IPS-18a (cell line): ENCODE results near the gene CKS1B.
A peak's percentile ranks its signal among the peaks of the same experiment; 100 is the strongest.

Experiments
- H3K27ac ChIP-seq: one replicate; pipeline ENCODE4 v1.5.1; 2013; ENCODE audit warnings: low read length
- H3K27me3 ChIP-seq: one replicate; pipeline ENCODE4 v1.6.1; 2013; ENCODE audit warnings: mild to moderate bottlenecking, low read length; ENCODE audit not compliant: control insufficient read depth, insufficient read depth
- H3K36me3 ChIP-seq: one replicate; pipeline ENCODE4 v1.6.1; 2013; ENCODE audit warnings: low read depth, low read length; ENCODE audit not compliant: control insufficient read depth
- H3K4me1 ChIP-seq: one replicate; pipeline ENCODE4 v1.6.1; 2013; ENCODE audit warnings: low read depth, low read length; ENCODE audit not compliant: control insufficient read depth
- H3K4me3 ChIP-seq: one replicate; pipeline ENCODE4 v1.5.1; 2013; ENCODE audit warnings: low read length
- H3K9ac ChIP-seq: one replicate; pipeline ENCODE4 v1.6.1; 2013; ENCODE audit warnings: mild to moderate bottlenecking, low read length, moderate library complexity
- H3K9me3 ChIP-seq: one replicate; pipeline ENCODE4 v1.6.1; 2013; ENCODE audit warnings: low read depth, low read length; ENCODE audit not compliant: control insufficient read depth

CKS1B gene

DNA sequence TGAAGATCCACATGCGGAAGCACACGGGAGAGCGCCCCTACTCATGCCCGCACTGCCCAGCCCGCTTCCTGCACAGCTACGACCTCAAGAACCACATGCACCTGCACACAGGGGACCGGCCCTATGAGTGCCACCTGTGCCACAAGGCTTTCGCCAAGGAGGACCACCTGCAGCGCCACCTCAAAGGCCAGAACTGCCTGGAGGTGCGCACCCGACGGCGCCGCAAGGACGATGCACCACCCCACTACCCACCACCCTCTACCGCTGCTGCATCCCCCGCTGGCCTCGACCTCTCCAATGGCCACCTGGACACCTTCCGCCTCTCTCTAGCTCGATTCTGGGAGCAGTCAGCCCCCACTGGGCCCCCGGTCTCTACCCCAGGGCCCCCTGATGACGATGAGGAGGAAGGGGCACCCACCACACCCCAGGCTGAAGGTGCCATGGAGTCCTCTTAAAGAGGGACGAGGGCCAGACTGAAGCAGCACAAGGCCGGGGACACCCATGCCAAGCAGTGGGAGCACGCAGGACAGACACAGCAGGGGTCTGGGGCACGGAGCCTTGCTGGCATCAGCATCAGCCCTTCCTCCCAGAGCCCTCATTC, 41.9 kb downstream of the CKS1B start:
- peaks cover 10% of the 10 kb centered on the region for H3K36me3 ChIP-seq
- H3K4me3 ChIP-seq = peak overlapping the region; percentile 60
- peaks cover 25% of the 10 kb centered on the region for H3K4me1 ChIP-seq
- no peaks in the 10 kb centered on the region for H3K27me3 ChIP-seq
- H3K9ac ChIP-seq = peak overlapping the region; percentile 68
- peak overlapping the region; percentile 74 for H3K27ac ChIP-seq
- H3K9me3 ChIP-seq = no peaks in the 10 kb centered on the region

DNA sequence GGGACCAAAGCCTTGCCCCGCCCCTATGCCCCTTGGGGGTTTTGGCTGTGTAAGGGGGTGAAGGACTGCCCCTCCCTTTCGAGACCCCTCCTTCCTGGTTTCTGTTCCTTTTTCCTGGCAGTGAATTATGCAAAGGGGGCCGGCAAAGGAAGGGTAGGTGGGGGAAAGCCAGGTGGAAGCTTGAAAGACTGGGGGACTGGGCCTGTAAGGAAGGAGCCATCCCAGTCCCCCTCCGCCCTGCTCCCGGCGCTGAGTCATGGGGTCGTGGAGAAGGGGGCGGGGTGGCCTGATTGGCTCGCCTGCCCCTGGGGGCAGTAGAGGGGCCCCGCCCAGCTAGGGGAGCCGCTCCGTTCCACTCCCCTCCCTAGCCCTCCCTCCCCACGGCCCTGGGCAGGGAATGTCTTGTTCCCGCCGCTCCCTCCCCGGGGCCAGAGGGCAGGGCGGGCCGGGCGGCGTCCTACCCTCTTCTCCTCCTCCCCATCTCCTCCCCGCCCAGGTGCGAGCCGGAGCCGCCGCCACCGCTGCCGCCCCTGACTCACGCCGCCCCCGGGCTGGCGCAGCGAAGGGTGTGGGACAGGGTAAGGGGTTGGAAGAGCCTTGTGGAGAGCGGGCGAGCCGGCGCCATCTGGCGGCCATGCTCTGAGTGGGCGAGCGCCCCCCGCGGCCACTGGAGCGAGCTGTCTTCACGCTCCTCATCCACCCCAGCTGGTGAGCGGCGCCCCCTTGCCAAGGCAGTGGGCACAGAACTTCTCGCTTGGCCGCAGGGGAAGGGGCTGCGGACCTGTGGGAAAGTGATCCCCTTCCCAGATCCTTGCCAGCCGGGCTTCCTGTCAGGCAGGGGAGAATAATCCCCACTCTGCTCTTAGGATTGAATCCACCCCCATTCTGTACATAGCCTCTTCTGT, 42.8 kb downstream of the CKS1B start:
- Histone ChIP-seq H3K27ac (peak overlapping the region; percentile 74), H3K4me1 (peaks cover 21% of the 10 kb centered on the region), H3K9me3 (no peaks in the 10 kb centered on the region), H3K36me3 (peaks cover 10% of the 10 kb centered on the region), H3K4me3 (peak overlapping the region; percentile 60), H3K9ac (peak overlapping the region; percentile 68), H3K27me3 (no peaks in the 10 kb centered on the region)

DNA sequence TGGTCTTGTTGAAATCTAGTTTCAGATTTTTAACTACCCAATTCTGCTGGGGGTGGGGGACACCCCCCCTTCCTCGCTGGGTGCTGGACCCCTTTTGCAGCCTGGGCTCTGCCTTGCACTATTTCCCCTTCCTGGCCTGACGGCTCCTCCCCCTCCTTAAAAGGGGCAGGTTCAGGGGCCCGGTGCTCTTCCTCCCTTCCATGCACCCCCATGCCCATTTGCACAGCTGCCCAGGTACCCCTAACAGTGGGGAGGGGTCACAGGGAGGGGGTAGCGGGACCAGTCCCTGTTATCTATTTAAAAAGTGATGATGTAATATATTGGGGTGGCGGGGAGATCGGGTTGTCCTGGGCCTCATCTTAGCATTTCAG, 43.5 kb downstream of the CKS1B start:
- Histone ChIP-seq H3K27ac (no peak overlapping the region), H3K27me3 (no peaks in the 10 kb centered on the region), H3K9ac (peak overlapping the region; percentile 68), H3K9me3 (no peaks in the 10 kb centered on the region), H3K4me1 (peaks cover 15% of the 10 kb centered on the region), H3K36me3 (peaks cover 10% of the 10 kb centered on the region), H3K4me3 (peak overlapping the region; percentile 60)

DNA sequence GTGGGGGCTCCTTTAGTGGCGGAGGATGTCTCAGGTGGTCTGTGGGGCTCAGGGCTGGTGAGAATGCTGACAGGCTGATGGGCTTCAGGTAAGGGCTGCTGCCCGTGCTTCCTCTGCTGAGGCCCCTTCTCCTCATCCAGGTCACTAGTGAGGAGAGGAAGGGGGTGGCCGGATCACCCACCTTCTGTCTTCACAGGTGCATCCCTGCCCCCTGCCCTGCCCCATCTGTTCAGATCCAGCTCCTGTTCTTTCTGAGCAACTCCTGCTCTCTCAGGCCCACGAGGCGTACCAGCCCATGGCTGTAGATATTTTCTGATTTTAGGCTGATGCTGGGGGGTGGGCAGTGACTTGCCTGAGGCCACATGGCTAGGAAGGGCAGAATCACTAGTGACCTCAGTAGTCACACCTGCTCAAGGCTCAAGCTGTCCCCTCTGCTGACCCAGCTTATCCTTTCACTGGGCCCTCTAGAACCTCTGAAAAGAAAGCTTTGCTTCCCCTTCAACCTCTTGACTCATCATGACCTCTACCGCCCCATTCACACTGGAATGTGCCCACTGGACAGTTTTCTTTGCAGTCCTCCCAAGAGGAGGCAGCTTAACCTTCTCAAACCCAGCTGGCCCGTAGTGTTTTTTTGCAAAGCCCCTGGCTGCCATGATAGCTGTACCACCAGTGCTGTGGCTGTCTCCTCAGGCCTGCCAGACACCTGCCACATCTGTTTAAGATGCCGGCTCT, 44.3 kb downstream of the CKS1B start:
- H3K36me3 ChIP-seq = peaks cover 10% of the 10 kb centered on the region
- no peak overlapping the region for H3K27ac ChIP-seq
- H3K4me3 ChIP-seq = no peak overlapping the region
- H3K9me3 ChIP-seq = no peaks in the 10 kb centered on the region
- H3K27me3 ChIP-seq = no peaks in the 10 kb centered on the region
- H3K9ac ChIP-seq = no peak overlapping the region
- H3K4me1 ChIP-seq = peaks cover 9% of the 10 kb centered on the region

DNA sequence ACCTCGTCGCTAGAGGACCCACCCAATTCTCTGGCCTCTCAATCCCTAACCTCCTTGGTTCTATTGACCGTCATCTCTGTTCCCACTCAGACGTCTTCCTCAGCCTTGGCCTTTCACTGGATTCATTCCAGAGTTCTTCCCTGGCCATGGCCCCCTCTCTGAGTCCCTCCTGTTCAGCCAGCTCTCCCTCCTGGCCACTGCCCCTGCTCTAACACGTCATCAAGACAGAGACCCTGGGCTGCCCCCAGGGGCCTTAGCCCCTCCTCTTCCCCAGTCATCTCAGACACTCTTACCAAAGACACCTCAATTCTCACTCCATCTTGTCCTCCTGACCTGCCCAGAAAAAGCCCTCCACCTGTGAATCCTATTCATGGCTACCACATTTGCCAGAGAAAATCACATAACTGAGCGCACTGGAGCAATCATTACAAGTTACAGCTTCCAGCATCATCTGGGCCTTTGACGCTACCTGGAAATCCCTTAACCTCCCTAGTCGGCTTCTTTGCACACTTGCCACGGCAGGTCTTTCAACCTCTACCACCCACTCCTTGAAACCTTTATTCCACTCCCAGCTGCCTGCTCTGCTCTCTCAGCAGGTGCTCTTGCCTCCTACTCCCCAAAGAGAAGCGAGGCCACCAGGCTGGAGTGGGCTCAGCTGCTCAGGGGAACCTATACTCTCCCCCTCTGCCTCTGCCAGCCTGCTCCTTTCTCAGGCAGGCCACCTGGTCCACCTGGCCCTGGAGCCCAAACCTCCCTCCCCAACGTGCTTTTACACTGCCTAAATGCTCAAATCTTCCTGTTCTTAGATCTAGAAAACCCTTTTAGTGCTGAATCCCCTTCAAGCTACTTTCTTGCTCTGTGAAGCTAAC, 45.1 kb downstream of the CKS1B start:
- Histone ChIP-seq H3K27ac (no peak overlapping the region), H3K4me1 (peaks cover 9% of the 10 kb centered on the region), H3K4me3 (no peak overlapping the region), H3K9ac (no peak overlapping the region), H3K36me3 (peaks cover 8% of the 10 kb centered on the region), H3K27me3 (no peaks in the 10 kb centered on the region), H3K9me3 (no peaks in the 10 kb centered on the region)

DNA sequence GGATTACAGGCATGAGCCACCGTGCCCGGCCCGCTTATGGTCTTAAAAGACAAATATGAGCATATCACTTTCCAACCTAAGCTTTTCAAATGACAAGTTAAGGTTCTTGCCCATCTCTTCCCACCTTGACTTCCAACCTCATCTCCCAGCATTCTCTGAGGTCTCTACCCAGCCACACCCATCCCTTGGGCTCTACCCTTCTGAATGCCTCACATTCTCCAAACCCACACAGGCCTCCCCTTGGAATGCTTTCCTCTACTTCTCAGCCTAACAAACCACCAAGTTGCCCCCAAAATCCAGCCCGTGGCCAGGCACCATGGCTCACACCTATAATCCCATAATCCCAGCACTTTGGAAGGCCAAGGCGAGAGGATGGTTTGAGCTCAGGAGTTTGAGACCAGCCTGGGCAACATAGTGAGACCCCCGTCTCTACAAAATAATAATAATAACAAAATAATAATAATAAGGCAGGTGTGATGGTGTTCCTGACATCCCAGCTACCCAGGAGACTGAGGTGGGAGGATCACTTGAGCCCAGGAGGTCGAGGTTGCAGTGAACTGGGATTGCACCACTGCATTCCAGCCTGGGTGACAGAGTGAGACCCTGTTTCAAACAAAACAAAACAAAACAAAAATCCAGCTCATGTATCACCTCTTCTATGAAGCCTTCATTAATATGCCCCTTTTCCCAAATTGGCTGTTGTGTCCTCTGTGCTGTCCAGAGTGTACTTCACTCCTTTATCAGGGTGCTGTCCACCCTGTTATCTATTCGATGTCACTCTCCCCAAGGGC, 47.9 kb downstream of the CKS1B start:
- no peaks in the 10 kb centered on the region for H3K27me3 ChIP-seq
- no peak overlapping the region for H3K9ac ChIP-seq
- peaks cover 4% of the 10 kb centered on the region for H3K4me1 ChIP-seq
- H3K27ac ChIP-seq = no peak overlapping the region
- no peaks in the 10 kb centered on the region for H3K36me3 ChIP-seq
- H3K4me3 ChIP-seq = no peak overlapping the region
- H3K9me3 ChIP-seq = no peaks in the 10 kb centered on the region

DNA sequence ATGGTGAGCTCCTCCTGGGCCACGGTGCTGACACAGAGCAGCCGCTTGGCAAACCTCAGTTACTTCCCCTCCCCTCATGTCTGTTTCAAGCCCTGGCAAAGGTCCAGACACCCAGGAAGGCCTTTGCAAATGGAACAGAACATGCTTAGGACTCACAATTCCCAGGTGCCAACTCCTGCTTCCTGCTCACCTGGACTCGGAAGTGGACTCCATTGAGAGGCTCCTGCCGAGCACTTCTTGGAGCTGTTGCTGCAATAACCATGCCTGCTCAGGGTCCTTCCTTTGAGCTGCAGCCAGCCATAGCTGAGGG, 48.4 kb downstream of the CKS1B start:
- Histone ChIP-seq H3K36me3 (no peaks in the 10 kb centered on the region), H3K9ac (no peak overlapping the region), H3K4me3 (no peak overlapping the region), H3K27me3 (no peaks in the 10 kb centered on the region), H3K27ac (no peak overlapping the region), H3K9me3 (no peaks in the 10 kb centered on the region), H3K4me1 (peaks cover 2% of the 10 kb centered on the region)

DNA sequence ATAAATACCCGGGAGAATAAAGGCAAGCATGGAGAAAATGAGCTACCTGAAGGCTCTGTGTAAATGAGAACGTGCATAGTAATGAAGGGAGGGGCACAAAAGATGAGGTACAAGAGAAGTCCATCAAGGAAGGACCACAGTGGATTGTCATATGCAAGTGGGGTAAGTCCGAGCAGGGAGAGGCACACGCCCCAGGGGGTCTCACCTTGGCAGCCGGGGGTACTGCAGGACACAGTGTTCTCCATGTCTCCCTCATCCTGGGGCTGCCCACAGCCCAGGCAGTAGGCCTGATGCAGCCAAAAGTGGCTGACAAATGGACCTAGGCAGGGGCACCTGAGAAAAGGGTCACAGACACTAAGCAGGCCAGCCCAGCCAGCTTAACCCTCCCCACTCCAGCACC, 49.1 kb downstream of the CKS1B start:
- Histone ChIP-seq H3K9ac (no peak overlapping the region), H3K9me3 (no peaks in the 10 kb centered on the region), H3K4me3 (no peak overlapping the region), H3K4me1 (no peaks in the 10 kb centered on the region), H3K36me3 (no peaks in the 10 kb centered on the region), H3K27ac (no peak overlapping the region), H3K27me3 (no peaks in the 10 kb centered on the region)

DNA sequence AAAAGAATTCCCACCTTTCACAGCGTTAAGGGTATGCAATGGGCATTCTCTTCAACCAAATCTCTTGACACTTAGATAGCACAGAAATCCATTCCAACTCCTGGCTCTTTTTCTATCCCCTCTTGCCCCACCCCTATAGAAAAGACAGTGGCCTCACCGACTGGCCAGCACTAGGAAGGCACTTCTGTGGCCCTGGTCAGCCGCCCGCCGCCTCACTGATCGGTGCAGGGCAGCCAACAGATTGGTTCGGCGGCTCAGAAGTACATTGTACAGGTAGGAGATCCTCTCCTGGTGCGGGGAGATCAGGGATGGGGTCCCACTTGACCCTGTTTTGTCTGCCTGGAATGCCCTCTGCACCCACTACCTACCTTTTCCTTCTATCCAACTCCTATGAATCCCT, 49.8 kb downstream of the CKS1B start:
- H3K4me1 ChIP-seq = no peaks in the 10 kb centered on the region
- no peaks in the 10 kb centered on the region for H3K9me3 ChIP-seq
- no peaks in the 10 kb centered on the region for H3K27me3 ChIP-seq
- no peaks in the 10 kb centered on the region for H3K36me3 ChIP-seq
- H3K4me3 ChIP-seq = no peak overlapping the region
- H3K27ac ChIP-seq = no peak overlapping the region
- no peak overlapping the region for H3K9ac ChIP-seq

DNA sequence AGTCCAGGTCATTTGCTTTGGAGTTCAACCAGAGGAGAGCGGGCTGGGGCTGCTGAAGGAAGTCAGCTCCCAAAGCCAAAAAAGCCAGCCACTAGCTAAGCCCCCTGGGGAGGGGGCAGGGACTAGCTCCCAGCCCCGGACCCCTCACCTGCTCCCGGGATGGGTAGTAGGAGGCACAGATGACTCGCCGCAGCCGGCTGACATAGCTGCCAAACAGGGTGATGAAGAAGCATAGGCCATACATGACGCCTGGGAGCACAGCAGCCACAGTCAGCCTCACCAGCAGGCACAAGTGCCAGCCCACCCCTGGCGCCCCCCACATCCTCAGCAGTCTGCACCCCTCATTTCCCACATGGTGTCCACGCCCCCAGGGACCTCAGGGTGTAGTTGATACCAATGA, 51.7 kb downstream of the CKS1B start:
- H3K4me3 ChIP-seq = no peak overlapping the region
- H3K4me1 ChIP-seq = no peaks in the 10 kb centered on the region
- no peaks in the 10 kb centered on the region for H3K9me3 ChIP-seq
- no peak overlapping the region for H3K9ac ChIP-seq
- H3K27me3 ChIP-seq = no peaks in the 10 kb centered on the region
- H3K36me3 ChIP-seq = no peaks in the 10 kb centered on the region
- H3K27ac ChIP-seq = no peak overlapping the region
